Activated T-helper 1 cell treated with anti-CD3 and anti-CD28 coated beads, Interleukin-12 subunit alpha, Interleukin-12 subunit beta, Interleukin-2, Interleukin-4 antibody, amounts not matched to agents 30 ng/mL and 10 ng/mL and 1 ng/mL, durations not matched to agents 14 hours and 24 hours and 36 hours (primary cell): ENCODE measurements around the gene CACNA1I. TPM values are rescaled to one million over a fixed set of nuclear protein-coding genes. Genes with fewer than 3 reads are reported as not detected.
A peak's percentile ranks its signal among the peaks of the same experiment; 100 is the strongest.

Source experiments
- DNase-seq: peaks from one replicate; pipeline ENCODE4 v3.0.0; 2021; ENCODE audit warnings: low spot score
- H3K27ac Mint-ChIP-seq: one replicate; pipeline ENCODE4 v1.8.0; 2021; ENCODE audit warnings: mild to moderate bottlenecking, mixed read lengths
- H3K27me3 Mint-ChIP-seq: one replicate; pipeline ENCODE4 v1.8.0; 2022; ENCODE audit warnings: mild to moderate bottlenecking, moderate library complexity, mixed read lengths; ENCODE audit not compliant: insufficient read depth
- H3K36me3 Mint-ChIP-seq: one replicate; pipeline ENCODE4 v1.8.0; 2021; ENCODE audit warnings: low read depth, mixed read lengths
- H3K4me1 Mint-ChIP-seq: one replicate; pipeline ENCODE4 v1.8.0; 2021; ENCODE audit warnings: low read depth, mixed read lengths
- H3K4me3 Mint-ChIP-seq: one replicate; pipeline ENCODE4 v1.8.0; 2021; ENCODE audit warnings: mild to moderate bottlenecking, moderate library complexity, mixed read lengths
- H3K9me3 Mint-ChIP-seq: one replicate; pipeline ENCODE4 v1.8.0; 2021; ENCODE audit warnings: mixed read lengths
- intact Hi-C: fragments of 100-400 bp; cut with micrococcal nuclease; formaldehyde crosslinking; loops from one replicate; pipeline ENCODE4 v1.15.1; 2024
- total RNA-seq: library from RNA; stranded (reverse); gene quantifications from 2 replicates; pipeline ENCODE4 v1.2.3, GENCODE V29; 2022

The CACNA1I gene
- total RNA-seq, 1 donor from 2014 or later, result 0.03 TPM

GRCh38 chr22:39543095-39543494, 27.5 kb upstream of the CACNA1I start:
- Mint-ChIP-seq H3K36me3 (no peaks in the 10 kb centered on the region), H3K4me3 (no peak overlapping the region), H3K27me3 (peaks cover 24% of the 10 kb centered on the region), H3K4me1 (peaks cover 14% of the 10 kb centered on the region), H3K27ac (no peak overlapping the region), H3K9me3 (no peaks in the 10 kb centered on the region)
- no peak for DNase-seq
- intact Hi-C loops, result no loop called here

- no peaks in the 10 kb centered on the region for H3K9me3 Mint-ChIP-seq
- no peak overlapping the region for H3K4me3 Mint-ChIP-seq
- peaks cover 14% of the 10 kb centered on the region for H3K4me1 Mint-ChIP-seq
- DNase-seq, result no peak
- peaks cover 28% of the 10 kb centered on the region for H3K27me3 Mint-ChIP-seq
- no peak overlapping the region for H3K27ac Mint-ChIP-seq
- intact Hi-C loops, result no loop called here
- no peaks in the 10 kb centered on the region for H3K36me3 Mint-ChIP-seq
Observed at GRCh38 chr22:39545386-39546365, 24.9 kb upstream of the CACNA1I start.

GRCh38 chr22:39546889-39547586, 23.5 kb upstream of the CACNA1I start:
- H3K27me3 Mint-ChIP-seq, result peaks cover 31% of the 10 kb centered on the region
- H3K4me3 Mint-ChIP-seq, result no peak overlapping the region
- H3K9me3 Mint-ChIP-seq, result no peaks in the 10 kb centered on the region
- no peak overlapping the region for H3K27ac Mint-ChIP-seq
- peaks cover 14% of the 10 kb centered on the region for H3K4me1 Mint-ChIP-seq
- no peaks in the 10 kb centered on the region for H3K36me3 Mint-ChIP-seq
- no peak for DNase-seq
- intact Hi-C loops, result no loop called here

- no peak overlapping the region for H3K4me3 Mint-ChIP-seq
- H3K4me1 Mint-ChIP-seq, result peaks cover 14% of the 10 kb centered on the region
- intact Hi-C loops, result no loop called here
- no peak overlapping the region for H3K27ac Mint-ChIP-seq
- H3K9me3 Mint-ChIP-seq, result no peaks in the 10 kb centered on the region
- no peak for DNase-seq
- H3K27me3 Mint-ChIP-seq, result peaks cover 29% of the 10 kb centered on the region
- no peaks in the 10 kb centered on the region for H3K36me3 Mint-ChIP-seq
Observed at GRCh38 chr22:39547587-39547947, 23.0 kb upstream of the CACNA1I start.

GRCh38 chr22:39553429-39553828, 17.1 kb upstream of the CACNA1I start:
- no peaks in the 10 kb centered on the region for H3K36me3 Mint-ChIP-seq
- H3K27me3 Mint-ChIP-seq, result peaks cover 30% of the 10 kb centered on the region
- H3K4me3 Mint-ChIP-seq, result no peak overlapping the region
- no peak overlapping the region for H3K27ac Mint-ChIP-seq
- no peaks in the 10 kb centered on the region for H3K9me3 Mint-ChIP-seq
- DNase-seq, result no peak
- H3K4me1 Mint-ChIP-seq, result no peaks in the 10 kb centered on the region
- intact Hi-C loops, result no loop called here

- no peak overlapping the region for H3K4me3 Mint-ChIP-seq
- H3K9me3 Mint-ChIP-seq, result no peaks in the 10 kb centered on the region
- H3K4me1 Mint-ChIP-seq, result no peaks in the 10 kb centered on the region
- H3K27me3 Mint-ChIP-seq, result peaks cover 33% of the 10 kb centered on the region
- H3K36me3 Mint-ChIP-seq, result no peaks in the 10 kb centered on the region
- H3K27ac Mint-ChIP-seq, result no peak overlapping the region
- intact Hi-C loops, result no loop called here
- no peak for DNase-seq
Observed at GRCh38 chr22:39554151-39554550, 16.4 kb upstream of the CACNA1I start.

- peaks cover 37% of the 10 kb centered on the region for H3K27me3 Mint-ChIP-seq
- no peaks in the 10 kb centered on the region for H3K9me3 Mint-ChIP-seq
- no peak overlapping the region for H3K27ac Mint-ChIP-seq
- DNase-seq, result no peak
- H3K4me1 Mint-ChIP-seq, result no peaks in the 10 kb centered on the region
- H3K4me3 Mint-ChIP-seq, result peak overlapping the region; percentile 8
- H3K36me3 Mint-ChIP-seq, result no peaks in the 10 kb centered on the region
- intact Hi-C loops, result loop anchor here (5.0 kb wide), 1 partner anchor 45 kb away; no protein-coding TSS in a partner anchor
Observed at GRCh38 chr22:39556970-39557841, 13.3 kb upstream of the CACNA1I start.

- peak overlapping the region; percentile 42 for H3K4me3 Mint-ChIP-seq
- H3K27ac Mint-ChIP-seq, result no peak overlapping the region
- H3K9me3 Mint-ChIP-seq, result no peaks in the 10 kb centered on the region
- no peak for DNase-seq
- no peaks in the 10 kb centered on the region for H3K4me1 Mint-ChIP-seq
- intact Hi-C loops, result loop anchor here (5.0 kb wide), 1 partner anchor 44 kb away; no protein-coding TSS in a partner anchor
- peaks cover 36% of the 10 kb centered on the region for H3K27me3 Mint-ChIP-seq
- H3K36me3 Mint-ChIP-seq, result no peaks in the 10 kb centered on the region
Observed at GRCh38 chr22:39558254-39558727, 12.3 kb upstream of the CACNA1I start.

GRCh38 chr22:39558950-39559349, 11.6 kb upstream of the CACNA1I start:
- no peak for DNase-seq
- intact Hi-C loops, result loop anchor here (5.0 kb wide), 1 partner anchor 43 kb away; no protein-coding TSS in a partner anchor
- no peaks in the 10 kb centered on the region for H3K9me3 Mint-ChIP-seq
- H3K4me3 Mint-ChIP-seq, result no peak overlapping the region
- peaks cover 36% of the 10 kb centered on the region for H3K27me3 Mint-ChIP-seq
- no peaks in the 10 kb centered on the region for H3K36me3 Mint-ChIP-seq
- no peaks in the 10 kb centered on the region for H3K4me1 Mint-ChIP-seq
- no peak overlapping the region for H3K27ac Mint-ChIP-seq

GRCh38 chr22:39559456-39560105, 11.0 kb upstream of the CACNA1I start:
- H3K4me3 Mint-ChIP-seq, result no peak overlapping the region
- peaks cover 31% of the 10 kb centered on the region for H3K27me3 Mint-ChIP-seq
- no peak for DNase-seq
- no peaks in the 10 kb centered on the region for H3K9me3 Mint-ChIP-seq
- H3K27ac Mint-ChIP-seq, result no peak overlapping the region
- H3K36me3 Mint-ChIP-seq, result no peaks in the 10 kb centered on the region
- intact Hi-C loops, result loop anchor here (5.0 kb wide), 1 partner anchor 43 kb away; no protein-coding TSS in a partner anchor
- H3K4me1 Mint-ChIP-seq, result no peaks in the 10 kb centered on the region

GRCh38 chr22:39560127-39560526, 10.4 kb upstream of the CACNA1I start:
- Mint-ChIP-seq H3K27ac (no peak overlapping the region), H3K9me3 (no peaks in the 10 kb centered on the region), H3K36me3 (no peaks in the 10 kb centered on the region), H3K4me1 (no peaks in the 10 kb centered on the region), H3K4me3 (no peak overlapping the region), H3K27me3 (peaks cover 31% of the 10 kb centered on the region)
- intact Hi-C loops, result no loop called here
- no peak for DNase-seq
